Epidermal melanocyte (primary cell): ENCODE data around the gene MAP1B.

Experiments used
- DNase-seq: peaks from one replicate; pipeline ENCODE4 v3.0.0; 2011; ENCODE audit warnings: low spot score; ENCODE audit not compliant: insufficient read length

MAP1B gene

DNA sequence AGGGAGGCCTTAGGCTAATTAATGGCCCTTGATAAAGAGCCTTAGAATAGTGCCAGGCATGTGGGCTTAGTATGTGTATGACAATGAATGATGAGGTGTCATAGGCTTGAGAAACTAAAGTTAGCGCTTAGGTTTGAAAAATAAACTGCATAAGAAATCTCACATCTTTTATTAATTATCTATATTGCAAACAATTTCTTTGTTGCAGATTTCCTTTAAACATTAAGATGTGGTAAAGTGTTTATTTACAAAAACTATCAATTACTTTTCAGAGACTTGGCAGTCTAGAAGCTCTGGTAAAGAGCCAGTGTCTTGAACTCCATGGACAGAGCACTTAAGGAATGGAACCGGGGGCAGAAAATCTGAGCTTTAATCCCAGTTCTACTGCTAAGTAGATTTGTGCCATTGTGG lies 23.1 kb downstream of the MAP1B start:
- no peak for DNase-seq

DNA sequence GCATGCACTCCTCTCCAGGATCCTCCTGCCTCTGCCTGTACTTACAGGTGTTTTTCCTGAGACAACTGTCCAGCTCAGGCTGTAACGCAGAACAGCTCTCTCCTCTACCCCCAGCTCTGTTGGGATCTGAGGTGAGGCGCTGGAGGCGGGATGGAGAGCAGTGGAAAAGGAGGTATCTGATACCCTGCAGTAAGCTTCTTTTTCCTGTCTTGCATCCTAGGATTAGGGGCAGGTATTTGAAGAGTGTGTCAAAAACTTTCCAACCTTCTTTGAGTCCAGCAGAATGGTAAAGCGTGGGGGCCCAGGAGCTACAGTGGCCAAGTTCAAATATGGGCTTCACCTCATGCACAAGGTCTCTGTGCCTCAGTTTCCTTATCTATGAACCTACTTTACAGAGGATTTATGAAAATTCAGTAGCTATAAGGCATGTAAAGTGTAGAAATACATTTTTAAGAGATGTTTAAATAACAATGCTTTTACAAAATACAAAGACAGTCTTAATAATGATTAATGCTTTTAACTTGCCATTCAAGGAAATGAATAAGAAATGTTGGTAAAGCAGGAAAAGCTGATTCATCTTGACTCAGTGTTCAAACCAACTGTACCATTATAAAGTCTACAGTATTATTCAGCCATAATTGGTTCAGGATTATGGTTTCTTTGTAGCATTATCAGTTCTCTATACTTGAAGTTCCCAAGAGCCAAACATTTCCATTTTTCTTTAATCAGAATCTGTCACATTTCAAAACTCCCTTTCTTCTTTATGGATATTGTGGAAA lies 26.1 kb downstream of the MAP1B start:
- no peak for DNase-seq

DNA sequence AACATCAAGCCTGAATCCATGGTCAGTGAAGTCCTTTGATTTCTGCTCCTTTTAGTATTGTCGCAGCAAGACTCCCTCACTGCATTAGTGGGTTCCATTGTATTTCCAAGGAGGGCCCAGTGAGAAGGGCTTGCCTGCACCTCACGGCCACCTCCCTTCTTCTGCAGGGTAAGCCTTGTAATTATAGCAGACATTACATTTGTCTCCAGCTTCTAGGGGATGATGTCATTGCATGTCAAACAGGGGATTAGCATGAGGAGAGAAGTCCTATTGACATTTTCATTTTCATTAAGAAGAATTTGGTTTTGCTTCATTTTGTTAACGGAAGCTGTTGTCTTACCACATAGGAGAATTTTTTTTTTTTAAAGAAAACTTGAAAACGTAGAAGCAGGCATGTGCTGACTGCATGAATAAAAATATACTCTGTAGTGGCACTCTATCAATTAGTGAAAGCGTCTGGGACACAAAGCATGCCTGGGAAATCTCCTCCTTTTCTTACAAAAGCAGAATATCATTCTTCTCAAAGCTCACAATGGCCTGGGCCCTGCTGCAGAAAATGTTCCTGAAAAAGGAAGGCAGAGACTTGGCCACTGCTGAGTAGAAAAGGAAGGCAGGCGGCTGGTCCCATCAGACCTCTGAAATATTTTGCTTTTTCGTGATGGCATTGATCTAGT lies 27.1 kb downstream of the MAP1B start:
- DNase-seq: no peak

DNA sequence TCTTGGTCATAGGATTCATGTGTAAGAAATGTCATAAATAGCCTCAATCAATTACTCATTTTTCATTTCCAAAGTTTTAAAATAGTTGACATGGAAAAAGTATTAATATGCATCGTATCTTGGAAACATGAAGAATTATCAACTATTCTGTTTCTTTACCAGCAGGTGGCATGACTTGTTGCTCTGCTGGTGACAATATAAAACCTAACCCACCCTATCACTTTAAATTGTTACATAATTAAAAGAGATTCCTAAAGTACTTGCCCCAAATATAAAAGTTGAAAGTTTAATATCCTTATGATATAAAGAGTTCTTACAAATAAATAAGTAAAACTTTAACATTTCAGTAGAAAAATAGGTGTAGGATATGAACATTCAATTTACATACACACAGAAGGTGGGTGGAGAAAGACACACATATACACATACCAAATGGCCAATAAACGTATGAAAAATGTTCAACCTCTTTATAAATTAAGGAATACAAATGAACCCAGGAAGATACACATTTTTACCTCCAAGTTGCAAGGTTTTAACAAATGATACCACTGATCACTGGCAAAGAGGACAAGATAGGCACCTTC lies 30.6 kb downstream of the MAP1B start:
- DNase-seq: no peak

DNA sequence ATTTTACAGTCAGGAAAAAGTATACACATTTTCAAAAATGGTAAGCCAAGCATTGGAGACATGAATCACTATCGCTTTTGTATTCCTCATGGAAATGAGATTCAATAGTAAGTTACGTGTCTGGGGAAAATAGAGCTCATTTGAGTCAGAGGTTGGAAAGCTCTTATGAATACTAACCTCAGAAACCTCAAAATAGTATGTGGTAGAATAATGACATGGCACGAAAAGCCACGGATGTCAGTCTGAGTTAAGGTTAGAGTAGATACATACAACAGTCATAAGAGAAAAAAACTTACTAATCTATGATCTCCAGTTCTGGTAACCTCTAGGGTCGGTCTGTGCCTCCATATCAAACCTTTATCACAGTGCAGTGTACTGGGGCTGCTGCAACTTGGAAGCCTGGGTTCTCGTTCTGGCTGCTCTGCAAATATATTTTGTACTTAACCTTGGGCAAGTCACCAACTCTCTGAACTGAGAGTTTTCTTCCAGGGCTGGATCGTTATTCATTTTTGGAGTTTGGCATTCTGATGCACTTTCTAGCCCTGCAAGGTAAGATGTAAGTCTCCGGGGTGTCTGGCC lies 31.8 kb downstream of the MAP1B start:
- DNase-seq: no peak

DNA sequence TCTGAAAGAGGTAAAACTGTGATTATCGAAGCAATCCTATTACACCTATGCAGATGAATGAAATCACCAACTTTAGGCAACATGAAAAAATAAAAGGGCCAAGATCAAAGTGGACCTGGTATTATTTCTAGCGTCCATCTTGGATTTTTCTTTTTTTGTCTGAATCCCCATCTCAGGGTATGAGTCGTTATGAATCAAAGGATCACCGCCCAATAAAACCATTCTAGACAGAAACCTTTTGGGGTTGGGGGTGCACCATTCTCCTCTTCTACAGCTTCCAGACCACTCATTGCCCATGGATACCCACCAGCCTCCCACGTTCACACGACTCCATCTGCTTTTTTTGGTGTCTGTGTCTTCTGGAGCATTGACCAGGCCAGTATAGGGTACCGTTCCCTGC lies 33.4 kb downstream of the MAP1B start:
- DNase-seq: no peak

DNA sequence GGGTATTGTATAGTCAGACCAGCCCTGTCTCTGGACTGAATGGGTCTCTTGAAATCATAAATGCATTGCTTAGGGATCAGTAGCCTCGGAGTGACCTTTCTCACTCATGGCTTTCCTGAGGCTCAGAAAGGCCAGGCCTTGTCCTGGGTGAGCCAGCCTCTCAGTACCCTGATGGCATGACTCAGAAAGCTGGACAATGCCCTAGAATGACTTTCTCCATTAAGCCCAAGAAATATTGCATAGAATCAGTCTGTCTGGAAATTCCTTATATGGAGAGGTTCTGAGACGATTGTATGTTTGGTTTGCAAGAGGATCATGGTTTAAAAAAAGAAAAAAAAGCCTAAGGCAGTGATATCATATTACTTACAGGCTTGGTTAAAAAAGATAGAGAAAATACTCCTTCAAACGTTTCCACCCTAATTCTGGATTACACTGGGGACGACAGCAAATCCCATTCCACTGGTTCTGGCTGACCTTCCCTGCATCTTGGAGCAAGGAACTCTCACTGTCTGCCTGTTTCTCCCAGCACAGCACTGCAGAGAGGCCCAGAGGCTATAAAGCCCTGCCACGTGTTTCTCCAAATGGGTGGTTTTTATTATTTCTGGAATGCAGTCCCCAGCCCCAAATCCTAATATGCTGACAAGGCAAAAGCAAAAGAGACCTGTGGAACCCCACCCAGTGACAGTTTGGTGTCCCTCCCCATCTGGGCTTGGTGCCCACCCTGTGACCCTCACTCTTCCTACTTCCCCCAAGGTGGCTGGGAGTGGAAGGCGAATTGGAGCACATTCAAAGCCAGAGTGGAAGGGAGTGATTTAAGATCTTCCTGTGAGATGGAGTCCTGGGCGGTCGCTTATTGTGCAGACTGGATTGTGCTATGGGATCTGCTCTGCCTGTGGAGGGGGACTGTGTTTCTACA lies 34.4 kb downstream of the MAP1B start:
- DNase-seq: peak; percentile 50

DNA sequence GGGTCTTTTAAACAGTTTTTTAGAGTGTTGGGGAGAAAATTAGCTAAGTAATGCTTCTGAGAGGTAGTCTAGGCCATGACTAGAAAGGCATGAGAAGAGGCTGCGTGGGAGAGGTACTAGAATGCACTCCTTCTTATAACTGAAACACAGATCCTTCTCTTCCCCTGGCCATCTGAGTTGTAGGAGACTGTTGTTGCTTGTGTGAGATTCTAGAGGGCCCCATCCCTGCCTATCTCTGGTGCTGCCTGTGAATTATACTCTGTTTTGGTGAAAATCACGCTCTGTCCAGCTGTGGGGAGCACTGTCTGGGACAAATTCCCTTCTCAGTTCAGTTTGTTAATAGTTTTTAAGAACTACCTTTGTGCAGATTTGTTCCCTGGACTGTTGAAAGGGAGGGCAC lies 37.5 kb downstream of the MAP1B start:
- no peak for DNase-seq

DNA sequence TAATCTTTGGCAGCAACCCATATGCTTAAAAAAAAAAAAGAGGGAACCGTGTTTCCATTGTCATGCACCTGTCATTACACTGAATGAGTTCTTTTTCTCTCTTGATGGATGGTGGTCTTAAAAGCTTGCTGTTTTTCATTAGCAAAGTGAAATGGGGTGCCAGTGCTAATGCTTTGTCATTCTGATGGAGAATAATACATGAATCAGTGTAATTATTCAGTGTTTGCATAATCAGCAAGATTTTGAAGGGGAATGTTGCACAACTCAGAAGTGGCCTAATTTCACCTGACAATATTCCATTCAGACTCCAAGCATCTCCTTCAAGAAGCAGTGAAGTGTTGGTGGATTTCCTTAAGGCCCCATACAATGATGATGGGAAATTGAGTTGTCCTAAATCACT lies 38.1 kb downstream of the MAP1B start:
- DNase-seq: no peak

DNA sequence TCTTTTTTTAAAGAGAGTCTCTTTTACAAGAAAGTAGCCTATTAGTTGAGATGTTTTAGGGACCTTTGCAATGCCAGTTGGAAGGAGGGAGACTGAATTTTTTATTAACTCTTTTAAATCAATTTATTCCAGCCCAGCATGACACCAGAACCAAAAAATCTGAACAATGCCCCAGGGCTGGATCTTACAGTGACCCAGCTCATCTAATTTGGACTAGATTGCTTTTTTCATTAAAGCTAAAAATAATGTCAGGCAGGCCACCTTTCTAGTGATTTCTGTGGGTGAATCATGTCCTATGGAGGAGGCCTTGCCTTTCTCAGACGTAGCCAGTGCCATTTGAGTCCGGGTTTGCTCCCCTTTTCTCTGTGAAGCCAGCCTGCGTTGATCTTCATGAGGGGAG lies 38.8 kb downstream of the MAP1B start:
- DNase-seq: no peak

DNA sequence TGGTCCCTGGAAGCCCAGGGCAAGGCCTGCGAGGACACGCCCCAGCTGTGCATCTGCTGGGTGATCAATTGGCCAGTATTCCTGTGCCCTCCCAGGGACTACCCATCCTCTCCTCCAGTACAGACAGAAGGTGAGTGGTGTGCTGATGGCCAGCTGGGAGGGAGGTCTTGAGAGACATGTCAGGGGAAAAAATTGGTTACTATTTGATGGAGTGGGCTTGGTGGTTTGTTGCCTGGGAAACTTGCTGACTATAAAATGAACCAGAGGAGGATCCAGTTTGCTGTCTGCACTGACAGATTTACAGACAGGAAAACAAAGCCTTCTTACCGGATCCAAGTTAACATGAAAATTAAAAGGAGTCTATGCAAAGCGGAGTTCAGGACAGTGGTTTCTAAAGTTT lies 40.3 kb downstream of the MAP1B start:
- DNase-seq: no peak

DNA sequence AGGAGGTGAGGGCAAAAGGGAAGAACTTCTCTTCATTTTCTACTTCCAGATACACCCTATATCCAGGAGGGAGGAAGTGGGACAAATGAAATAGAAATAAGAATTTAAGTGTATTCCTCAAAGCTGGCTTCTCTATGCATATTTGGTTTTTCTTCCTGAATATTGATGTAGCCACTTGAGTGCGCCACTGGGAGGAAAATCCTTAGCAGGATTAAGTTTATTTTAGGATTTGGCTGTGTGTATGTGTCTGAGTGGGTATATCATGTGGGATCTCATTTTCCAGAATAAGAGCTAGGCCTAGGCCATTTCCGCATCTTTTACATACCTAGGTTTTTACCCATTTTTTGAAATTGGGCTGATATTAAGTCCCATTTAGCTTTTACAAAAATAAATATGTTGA lies 42.5 kb downstream of the MAP1B start:
- no peak for DNase-seq

DNA sequence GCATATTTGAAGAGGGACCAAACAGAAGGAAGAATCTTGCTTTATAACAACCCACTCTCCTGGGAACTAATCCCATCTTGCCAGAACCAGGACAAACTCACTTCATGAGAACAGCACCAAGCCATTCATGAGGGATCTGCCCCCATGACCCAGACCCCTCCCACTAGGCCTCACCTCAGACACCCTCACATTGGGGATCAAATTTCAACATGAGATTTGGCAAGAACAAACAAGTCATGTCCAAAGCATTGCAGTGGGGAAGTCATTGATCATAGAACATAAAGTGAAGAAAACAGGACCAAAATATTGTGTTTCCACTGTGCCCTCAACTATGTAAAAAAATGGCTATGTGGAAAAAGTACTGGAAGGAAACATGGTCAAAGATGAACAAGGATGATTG lies 43.9 kb downstream of the MAP1B start:
- DNase-seq: no peak

DNA sequence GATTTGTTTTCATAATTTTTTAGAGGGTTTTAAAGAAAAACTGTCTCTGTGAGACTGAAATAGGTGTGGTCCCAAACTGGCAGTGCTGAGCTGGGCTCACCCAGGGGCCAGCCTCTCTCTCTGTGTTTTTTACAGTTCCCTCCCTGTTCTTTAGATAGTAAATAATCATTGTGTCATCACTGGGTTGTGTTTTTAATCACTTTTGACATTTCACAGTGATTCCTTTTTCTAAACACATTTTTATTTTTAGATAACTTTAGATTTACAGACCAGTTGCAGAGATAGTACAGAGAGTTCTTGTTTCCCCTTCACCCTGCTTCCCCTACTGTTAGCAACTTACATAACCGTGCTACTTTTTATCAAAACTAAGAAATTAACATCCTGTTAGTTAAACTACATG lies 44.4 kb downstream of the MAP1B start:
- no peak for DNase-seq

DNA sequence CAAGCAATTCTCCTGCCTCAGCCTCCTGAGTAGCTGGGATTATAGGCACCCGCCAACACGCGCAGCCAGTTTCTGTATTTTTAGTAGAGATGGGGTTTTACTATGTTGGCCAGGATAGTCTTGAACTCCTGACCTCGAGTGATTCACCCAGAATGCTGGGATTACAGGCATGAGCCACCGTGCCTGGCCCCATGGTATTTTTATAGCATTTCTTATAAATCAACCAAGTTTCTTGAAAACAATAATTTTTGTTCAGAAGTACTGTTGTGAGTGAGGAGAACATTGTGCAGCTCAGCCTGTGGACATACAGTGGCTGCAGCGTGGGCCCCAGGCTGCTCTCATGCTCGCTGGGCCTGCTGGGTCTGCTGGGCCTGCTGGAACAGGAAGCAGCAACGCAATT lies 45.3 kb downstream of the MAP1B start:
- no peak for DNase-seq

DNA sequence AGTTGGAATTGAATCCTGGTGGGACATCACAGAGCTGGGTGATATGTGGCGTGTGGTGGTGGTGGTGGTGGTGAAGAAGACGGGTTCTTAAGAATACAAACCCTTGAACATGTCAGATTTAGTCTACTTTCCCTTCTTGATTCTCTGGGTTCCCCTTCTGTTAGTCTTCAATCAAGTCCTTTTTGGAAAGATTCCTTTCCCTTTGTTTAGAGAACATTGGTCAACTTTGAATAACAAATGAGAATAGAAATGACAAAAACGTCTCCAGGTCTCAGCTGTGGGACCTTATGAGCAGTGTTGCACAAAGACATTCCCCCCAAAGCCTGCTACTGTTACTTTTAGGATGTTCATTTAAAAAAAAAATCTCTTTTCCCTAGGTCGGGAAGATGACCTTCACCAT lies 46.3 kb downstream of the MAP1B start:
- no peak for DNase-seq

DNA sequence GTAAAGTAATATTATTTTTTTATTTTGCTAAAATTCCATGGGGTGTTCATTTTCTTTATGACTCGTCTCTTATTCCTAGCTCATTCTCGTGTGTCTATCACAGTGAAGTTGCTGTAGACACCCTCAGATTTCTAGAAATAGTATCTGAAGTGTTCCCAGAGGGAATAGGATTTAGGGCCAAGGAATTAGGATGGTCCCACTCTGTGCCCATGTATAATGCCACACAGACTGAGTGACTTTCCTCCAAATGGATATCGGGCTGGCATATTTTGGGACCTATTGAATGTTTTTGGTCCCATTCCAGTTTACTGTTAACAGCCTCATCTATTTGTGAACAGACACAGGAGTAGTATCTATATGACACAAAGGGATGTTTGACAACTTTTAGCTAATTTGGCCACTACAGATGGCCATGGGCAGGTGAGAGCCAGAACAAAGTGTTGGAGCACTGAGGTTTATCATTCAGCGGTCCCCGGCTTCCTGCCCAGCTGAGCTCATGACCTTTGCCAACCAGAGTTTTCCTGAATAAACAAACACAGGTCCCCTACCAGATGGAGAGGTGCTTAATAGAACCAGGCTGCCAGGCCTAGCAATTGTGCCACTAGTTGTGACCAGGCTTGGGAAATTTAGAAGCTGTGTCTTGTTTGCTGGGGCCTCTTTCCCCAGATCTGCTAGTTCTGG lies 46.9 kb downstream of the MAP1B start:
- no peak for DNase-seq

DNA sequence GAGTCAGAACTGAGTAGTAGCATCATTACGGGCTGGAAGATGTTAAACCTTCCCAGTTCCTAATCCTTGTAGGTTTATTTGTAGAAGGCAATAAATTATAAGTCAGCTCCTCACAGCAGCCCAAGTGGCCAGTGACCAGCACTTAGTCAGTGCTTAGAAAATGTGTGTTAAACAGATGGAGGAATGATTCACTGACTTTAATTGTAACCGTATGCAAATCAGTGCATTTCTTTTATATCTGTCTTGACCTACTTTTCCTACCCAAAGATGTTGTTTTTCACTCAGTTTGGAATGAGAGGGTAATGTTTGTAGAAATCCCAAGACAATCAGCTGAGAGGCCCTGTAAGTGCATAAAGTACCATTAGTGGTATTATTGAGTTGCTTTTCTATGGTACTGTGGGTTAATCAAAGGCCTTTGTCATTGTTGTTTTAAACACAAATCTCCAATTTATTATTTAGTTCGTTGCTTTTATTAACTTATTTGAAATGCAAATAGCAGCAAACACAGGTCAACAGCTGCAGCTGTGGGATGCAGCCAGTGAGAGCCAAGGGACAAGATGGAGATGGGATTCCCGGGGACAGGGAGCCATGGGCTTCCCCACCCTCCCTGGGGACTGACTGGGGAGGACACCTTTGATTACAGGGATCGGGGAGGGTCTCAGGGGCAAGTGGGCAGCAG lies 49.8 kb downstream of the MAP1B start:
- DNase-seq: peak; percentile 65

DNA sequence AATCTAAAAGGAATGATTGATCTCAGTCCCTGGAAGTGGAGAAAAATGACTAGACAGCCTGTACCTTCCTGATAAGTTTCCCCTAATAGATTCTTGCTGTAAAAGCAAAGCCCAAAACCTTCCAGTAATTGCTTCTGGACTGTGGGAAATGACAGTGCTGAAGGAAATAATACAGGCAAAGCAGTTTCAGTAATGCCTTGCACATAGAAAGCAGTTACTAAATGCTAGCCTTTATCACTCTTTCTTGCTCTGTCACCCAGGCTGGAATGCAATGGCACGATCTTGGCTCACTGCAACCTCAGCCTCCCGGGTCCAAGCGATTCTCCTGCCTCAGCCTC lies 50.3 kb downstream of the MAP1B start:
- no peak for DNase-seq

DNA sequence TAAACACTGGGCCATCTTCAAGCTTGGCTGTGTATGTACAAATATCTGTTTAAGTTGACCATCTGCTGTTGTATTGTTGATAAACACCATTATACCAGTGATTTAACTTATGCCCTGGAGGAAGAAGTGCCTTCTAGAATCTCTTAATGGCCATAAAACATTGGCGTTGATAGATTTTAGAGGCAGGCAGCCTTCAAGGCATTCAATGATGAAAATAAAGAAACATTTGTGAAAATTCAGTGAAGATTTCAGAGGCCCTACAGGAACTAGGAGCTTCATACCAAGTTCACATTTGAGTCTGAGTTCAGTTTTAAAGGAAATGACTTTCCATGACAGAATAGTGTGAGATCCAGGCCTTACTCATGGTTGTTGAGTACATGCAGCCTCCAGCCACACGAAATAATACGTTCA lies 52.2 kb downstream of the MAP1B start:
- DNase-seq: peak; percentile 54
